Skeletal muscle tissue (tissue), 4 donors: ENCODE data around the gene FCHSD1. TPM values are rescaled to one million over a fixed set of nuclear protein-coding genes. Genes with fewer than 3 reads are reported as not detected.
A peak's percentile ranks its signal among the peaks of the same experiment; 100 is the strongest.

Experiments
- H3K27ac ChIP-seq: one replicate; pipeline ENCODE4 v1.7.0; 2013; ENCODE audit warnings: mild to moderate bottlenecking, low read depth, low read length, inconsistent platforms
- H3K27me3 ChIP-seq, 3 donors: one replicate each; pipeline ENCODE4 v1.7.0; 2013; ENCODE audit warnings: low read length in 3 of 3; ENCODE audit not compliant: control insufficient read depth in 3 of 3, insufficient read depth in 3 of 3
- H3K36me3 ChIP-seq, 3 donors: one replicate each; pipeline ENCODE4 v1.7.0; 2013; ENCODE audit warnings: low read length in 3 of 3; ENCODE audit not compliant: control insufficient read depth in 3 of 3, insufficient read depth in 3 of 3
- H3K4me1 ChIP-seq, 3 donors: one replicate each; pipeline ENCODE4 v1.7.0; 2013; ENCODE audit warnings: low read length in 3 of 3, mild to moderate bottlenecking in 3 of 3; ENCODE audit not compliant: control insufficient read depth in 3 of 3, insufficient read depth in 3 of 3
- H3K4me3 ChIP-seq, 3 donors: one replicate each; pipeline ENCODE4 v1.7.0; 2013; ENCODE audit warnings: low read length in 3 of 3
- H3K9ac ChIP-seq, 3 donors: one replicate each; pipeline ENCODE4 v1.7.0; 2013; ENCODE audit warnings: low read length in 3 of 3, mild to moderate bottlenecking in 3 of 3, moderate library complexity in 2 of 3, low read depth in 1 of 3
- H3K9me3 ChIP-seq, 3 donors: one replicate each; pipeline ENCODE4 v1.7.0; 2013; ENCODE audit warnings: low read length in 3 of 3; ENCODE audit not compliant: control insufficient read depth in 3 of 3
- total RNA-seq: library from RNA; depleted of rRNA; stranded (reverse); fragments of >200 nt; gene quantifications from one replicate; pipeline ENCODE4 v1.2.3, GENCODE V29; 2014
- donor health status: Osteomylitis.

FCHSD1 gene
- total RNA-seq, 1 donor from 2014 or later = 5.2 TPM

DNA sequence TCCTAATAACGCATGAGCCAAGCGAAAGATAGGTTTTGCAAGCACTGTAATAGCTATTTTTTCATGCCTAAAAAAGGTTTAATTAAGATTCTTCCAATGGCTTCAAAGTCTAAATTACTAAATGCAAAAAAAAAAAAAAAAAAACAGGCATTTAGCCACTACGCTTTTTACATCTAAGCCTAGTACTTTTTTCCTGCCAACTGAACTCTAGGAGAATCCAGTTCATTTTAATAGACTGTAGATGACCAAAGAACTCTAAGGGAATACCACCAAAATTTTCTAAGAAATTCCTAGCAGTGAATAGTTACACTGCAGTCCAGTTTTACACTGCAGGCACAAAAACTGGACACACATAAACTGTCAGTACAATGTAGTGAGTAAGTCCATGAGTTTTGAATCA is 42.2 kb downstream of the FCHSD1 start:
- Histone ChIP-seq H3K36me3 (no peaks in the 10 kb centered on the region), H3K9me3 (no peaks in the 10 kb centered on the region), H3K9ac (no peak overlapping the region), H3K4me3 (no peak overlapping the region), H3K27ac (no peak overlapping the region), H3K27me3 (no peaks in the 10 kb centered on the region), H3K4me1 (peaks cover 23 to 36% (median 28%) of the 10 kb centered on the region in 3 donors)

DNA sequence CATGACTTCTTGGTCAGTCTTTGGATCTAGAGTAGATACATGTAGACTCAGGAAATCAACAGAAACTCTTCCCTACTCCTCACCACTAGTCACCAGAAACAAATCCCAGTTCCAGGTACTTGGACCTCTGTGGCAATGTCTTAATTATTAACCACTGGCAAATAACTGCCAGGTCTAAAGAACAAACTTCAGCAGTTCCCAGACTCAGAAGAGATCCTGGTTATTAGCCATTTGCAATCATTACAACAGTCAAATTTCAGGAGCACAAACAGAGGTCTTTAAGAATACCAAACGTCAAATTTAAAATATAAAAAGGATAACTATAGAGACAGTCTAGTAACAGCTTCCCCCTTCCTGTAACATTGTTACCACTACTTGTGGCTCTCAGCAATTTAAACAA is 42.7 kb downstream of the FCHSD1 start:
- Histone ChIP-seq H3K9ac (no peak overlapping the region), H3K27me3 (no peaks in the 10 kb centered on the region), H3K36me3 (no peaks in the 10 kb centered on the region), H3K9me3 (no peaks in the 10 kb centered on the region), H3K4me1 (peaks cover 25 to 37% (median 29%) of the 10 kb centered on the region in 3 donors), H3K27ac (no peak overlapping the region), H3K4me3 (no peak overlapping the region)

DNA sequence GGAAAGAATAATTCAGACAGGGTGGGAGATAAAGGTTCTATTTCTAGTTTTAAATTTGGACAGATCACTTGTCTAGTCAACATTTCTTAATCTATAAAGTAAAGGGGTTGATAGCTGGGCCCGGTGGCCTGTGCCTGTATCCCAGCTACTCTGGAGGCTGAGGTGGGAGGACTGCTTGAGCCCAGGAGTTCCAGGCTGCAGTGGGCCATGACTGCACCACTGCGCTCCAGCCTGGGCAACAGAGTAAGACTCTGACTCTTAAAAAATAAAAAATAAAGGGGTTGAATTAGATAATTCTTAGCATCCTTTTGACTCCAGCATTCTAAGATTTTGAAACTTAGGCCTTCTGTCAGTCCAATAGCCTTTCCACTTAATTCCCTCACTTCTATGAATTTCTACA is 43.2 kb downstream of the FCHSD1 start:
- Histone ChIP-seq H3K9me3 (no peaks in the 10 kb centered on the region), H3K9ac (no peak overlapping the region), H3K27ac (no peak overlapping the region), H3K36me3 (no peaks in the 10 kb centered on the region), H3K4me1 (peaks cover 27 to 32% (median 29%) of the 10 kb centered on the region in 3 donors), H3K4me3 (no peak overlapping the region), H3K27me3 (no peaks in the 10 kb centered on the region)

DNA sequence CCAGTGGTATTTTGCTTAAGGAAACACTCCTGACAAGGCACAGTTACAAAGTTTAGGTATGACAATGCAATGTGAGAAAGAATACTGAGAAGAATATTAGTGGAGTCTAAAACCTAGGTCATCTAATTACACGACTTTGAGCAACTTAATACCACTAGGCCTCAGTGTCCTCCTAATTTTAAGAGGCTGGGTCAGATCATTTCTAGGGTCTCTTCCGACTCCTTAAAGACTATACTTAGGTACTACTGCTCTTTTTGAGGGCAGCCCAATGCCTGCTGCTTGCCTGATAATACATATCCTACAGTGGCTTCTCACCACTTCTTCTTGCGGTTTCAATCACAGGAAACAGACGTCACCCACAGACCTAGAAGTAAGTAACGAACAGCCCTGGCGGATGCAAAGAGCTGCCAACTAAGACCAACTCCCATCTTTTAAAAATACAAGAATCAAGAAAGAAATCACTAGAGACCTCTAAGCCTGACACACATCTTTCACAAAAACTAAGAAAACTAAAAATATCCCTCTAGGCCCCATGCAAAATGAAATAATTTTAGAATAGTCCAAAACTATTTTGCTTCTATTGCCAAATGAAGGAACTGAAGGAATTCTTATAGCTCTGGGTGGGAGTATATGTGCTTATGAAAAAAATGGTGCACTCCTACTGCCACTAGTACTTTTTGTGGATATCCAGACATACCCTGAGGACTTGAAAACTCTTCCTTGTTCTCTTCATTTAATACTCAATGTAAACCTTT is 45.5 kb downstream of the FCHSD1 start:
- Histone ChIP-seq H3K9me3 (no peaks in the 10 kb centered on the region), H3K27ac (peak overlapping the region; percentile 49), H3K27me3 (no peaks in the 10 kb centered on the region), H3K9ac (peak overlapping the region in 1 of 3 donors; percentile 13), H3K4me1 (peaks cover 23 to 35% (median 24%) of the 10 kb centered on the region in 3 donors), H3K36me3 (no peaks in the 10 kb centered on the region), H3K4me3 (peak overlapping the region in 1 of 3 donors; percentile 1)

DNA sequence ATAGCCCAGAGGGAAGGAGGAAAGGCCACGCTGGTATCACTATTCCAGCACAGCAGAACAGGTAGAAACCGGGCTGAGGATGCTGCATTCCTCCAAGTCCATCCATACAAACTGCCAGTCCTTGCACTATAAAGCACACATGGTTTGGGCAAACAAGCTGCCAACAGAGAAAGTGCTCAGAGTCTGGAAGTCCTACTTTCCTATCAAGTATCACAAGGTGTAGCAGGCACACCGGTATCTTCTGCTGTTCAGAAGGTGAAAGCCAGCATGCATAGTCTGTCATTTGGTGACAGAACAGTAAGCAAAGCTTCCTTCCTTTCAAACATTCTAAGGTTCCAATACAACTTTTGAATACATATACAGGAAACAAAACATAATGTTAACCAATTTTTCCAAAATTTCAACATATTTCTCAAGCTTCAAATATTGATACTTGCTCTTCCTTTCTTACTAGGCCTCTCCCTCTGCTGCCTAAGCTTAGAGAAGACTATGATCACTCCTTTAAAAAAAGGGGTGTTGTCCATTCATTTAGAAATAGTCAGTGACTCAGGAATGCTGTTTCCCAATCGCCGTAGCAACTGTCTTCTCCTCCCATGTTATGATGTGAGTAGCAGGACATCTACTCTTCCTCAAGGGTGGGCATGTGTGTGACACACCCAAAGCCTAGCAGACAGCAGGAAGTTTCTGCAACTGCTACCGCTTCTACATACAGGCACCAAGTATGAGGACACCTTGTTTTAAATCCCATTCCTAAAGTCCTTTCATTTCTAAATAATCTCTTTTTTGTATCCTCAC is 47.1 kb downstream of the FCHSD1 start:
- Histone ChIP-seq H3K9me3 (no peaks in the 10 kb centered on the region), H3K27me3 (no peaks in the 10 kb centered on the region), H3K36me3 (no peaks in the 10 kb centered on the region), H3K9ac (no peak overlapping the region), H3K27ac (peak overlapping the region; percentile 65), H3K4me1 (peaks cover 36 to 51% (median 39%) of the 10 kb centered on the region in 3 donors), H3K4me3 (no peak overlapping the region)

DNA sequence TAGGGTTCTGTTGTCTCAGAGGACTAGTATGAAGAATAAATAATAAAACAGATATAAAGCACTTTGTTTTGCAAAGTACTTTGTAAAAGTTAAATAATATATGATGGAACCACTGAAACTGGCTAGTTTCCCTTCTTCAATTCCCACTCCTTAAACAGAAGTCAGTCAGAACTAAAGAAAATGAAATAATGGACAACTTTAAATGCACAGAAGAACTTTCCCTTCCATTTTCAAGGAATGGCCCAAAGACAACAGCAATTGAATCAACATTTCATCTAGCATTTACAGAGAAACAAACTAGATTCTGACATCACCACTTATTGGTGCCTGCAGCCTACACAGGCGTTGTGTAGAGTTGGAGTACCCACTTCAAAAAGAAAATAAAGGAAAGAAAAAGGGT is 48.6 kb downstream of the FCHSD1 start:
- Histone ChIP-seq H3K4me1 (peaks cover 36 to 56% (median 42%) of the 10 kb centered on the region in 3 donors), H3K27me3 (no peaks in the 10 kb centered on the region), H3K27ac (peak overlapping the region; percentile 9), H3K4me3 (no peak overlapping the region), H3K9me3 (no peaks in the 10 kb centered on the region), H3K9ac (no peak overlapping the region), H3K36me3 (no peaks in the 10 kb centered on the region)

DNA sequence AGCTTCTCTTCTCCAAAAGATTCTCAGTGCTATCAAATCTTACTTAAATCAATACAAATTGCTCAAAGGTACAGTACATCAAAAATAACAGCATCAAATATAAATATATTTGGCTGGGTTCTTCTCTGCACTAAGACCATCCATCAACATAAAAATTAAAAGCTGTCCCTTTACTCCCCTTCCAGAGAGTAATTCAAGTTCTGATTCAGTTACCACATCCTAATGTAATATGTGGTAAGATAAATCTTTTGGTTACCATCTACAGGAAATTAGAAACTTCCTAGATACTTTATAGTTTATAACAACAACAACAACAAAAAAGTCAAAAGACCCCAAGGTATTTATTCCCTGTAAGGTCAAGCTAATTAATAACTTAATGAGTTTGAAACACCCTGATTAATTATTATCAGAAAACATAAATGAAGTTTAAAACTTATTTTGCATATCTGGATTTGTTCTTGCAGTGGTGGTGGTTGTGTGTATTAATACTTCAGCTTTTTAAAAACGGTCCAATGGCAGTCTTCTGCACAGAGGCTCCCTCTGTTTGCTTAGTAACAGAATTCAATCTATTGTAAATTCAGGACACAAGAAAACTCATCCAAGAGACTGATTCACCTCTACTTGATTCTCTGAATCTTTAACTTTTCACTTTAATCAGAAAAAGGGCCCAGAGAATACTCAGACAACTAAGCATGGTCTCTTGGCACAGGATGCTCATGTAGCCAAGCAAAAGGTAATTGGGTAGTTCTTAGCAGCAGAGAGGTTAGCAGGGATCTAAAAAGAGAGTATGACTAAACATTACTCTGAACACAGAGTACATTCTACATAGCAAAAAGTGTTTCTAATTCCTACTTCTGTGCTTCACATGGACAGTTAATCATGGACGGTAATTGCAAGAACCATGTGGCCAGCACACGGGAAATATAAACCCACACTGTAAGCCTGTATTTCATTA is 52.5 kb downstream of the FCHSD1 start:
- Histone ChIP-seq H3K27ac (peak overlapping the region; percentile 95), H3K4me3 (peak overlapping the region in 2 of 3 donors; percentile 1 to 24)

DNA sequence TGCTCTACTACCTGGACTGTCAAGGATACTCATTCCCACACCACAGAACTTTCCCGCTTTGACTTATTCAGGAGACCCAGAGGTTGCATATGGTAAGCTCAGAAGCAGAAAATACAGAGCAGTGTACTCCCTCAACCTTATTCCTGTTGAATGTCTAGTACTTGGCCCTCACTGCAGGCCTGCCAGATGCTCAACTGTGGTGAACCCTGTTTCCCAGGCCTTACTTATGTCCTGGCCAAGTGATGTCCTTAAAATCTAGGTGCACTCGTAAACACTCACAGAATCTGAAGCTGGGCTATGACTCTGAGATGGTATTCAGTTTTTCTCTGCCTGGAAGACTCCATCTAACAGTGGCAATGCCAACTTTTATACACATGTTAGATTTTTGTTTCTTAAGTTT is 53.4 kb downstream of the FCHSD1 start:
- Histone ChIP-seq H3K36me3 (peaks cover 0 to 4% (median 2%) of the 10 kb centered on the region in 3 donors), H3K9ac (peak overlapping the region in 1 of 3 donors; percentile 21), H3K27me3 (no peaks in the 10 kb centered on the region), H3K4me3 (no peak overlapping the region), H3K9me3 (no peaks in the 10 kb centered on the region), H3K4me1 (peaks cover 28 to 40% (median 30%) of the 10 kb centered on the region in 3 donors), H3K27ac (peak overlapping the region; percentile 58)

More for the DNA sequence above, 52.5 kb downstream of the FCHSD1 start:
- Histone ChIP-seq H3K36me3 (peaks cover 0 to 4% (median 2%) of the 10 kb centered on the region in 3 donors), H3K9ac (peak overlapping the region; percentile 14 to 63 (median 18)), H3K9me3 (no peaks in the 10 kb centered on the region), H3K4me1 (peaks cover 24 to 42% (median 33%) of the 10 kb centered on the region in 3 donors), H3K27me3 (no peaks in the 10 kb centered on the region)

DNA sequence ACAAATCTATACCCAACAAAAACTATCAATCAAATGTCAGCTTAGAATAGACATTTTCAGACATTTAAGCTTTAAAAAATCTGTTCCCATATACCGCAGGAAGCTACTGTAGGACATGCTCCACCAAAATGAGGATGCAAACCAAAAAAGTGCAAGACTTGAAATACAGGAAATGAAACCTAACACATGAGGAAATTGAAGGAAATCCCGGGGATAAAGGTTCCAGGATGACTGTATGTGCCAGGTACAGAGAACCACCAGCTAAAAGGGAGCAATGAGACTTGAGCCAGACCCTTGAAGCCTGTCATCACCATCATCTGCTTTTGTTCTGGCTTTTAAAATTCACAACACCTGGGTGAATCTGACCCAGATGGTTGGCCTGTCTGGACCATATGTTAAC is 53.8 kb downstream of the FCHSD1 start:
- H3K4me1 ChIP-seq = peaks cover 30 to 42% (median 32%) of the 10 kb centered on the region in 3 donors
- peaks cover 0 to 4% (median 2%) of the 10 kb centered on the region in 3 donors for H3K36me3 ChIP-seq
- peak overlapping the region; percentile 58 for H3K27ac ChIP-seq
- H3K27me3 ChIP-seq = no peaks in the 10 kb centered on the region
- H3K9ac ChIP-seq = no peak overlapping the region
- no peak overlapping the region for H3K4me3 ChIP-seq
- no peaks in the 10 kb centered on the region for H3K9me3 ChIP-seq
